PC-9 (cell line): ENCODE results near the gene DICER1. TPM values are rescaled to one million over a fixed set of nuclear protein-coding genes. Genes with fewer than 3 reads are reported as not detected.

Source experiments
- BruUV-seq: library from RNA; stranded (reverse); fragments of 400-500 nt; replicated peaks from 2 replicates; lab custom pipeline; 2021; lab: Mats Ljungman, UMichigan
- CTCF ChIA-PET: fragments of 300-600 bp; sonication (Branson Sonifier 250); formaldehyde crosslinking; loops from one replicate; lab custom pipeline; 2022; ENCODE audit warnings: antibody characterized with exemption; lab: Charles Lee
- POLR2A ChIA-PET: fragments of 300-600 bp; sonication (Branson Sonifier 250); formaldehyde crosslinking; loops from one replicate; lab custom pipeline; 2022; ENCODE audit warnings: antibody characterized with exemption; ENCODE audit not compliant: unreplicated experiment; lab: Charles Lee
- DNase-seq, 2 experiments: peaks; one replicate each; pipeline versions ENCODE4 v3.0.0 to v3.0.0-alpha.2; 2015 to 2022; ENCODE audit warnings: mixed read lengths in 1 of 2
- H2AFZ ChIP-seq: fragments of 200-600 bp; sonication (generic); 2 replicates; pipeline ENCODE4 v1.8.1; 2017; ENCODE audit warnings: antibody characterized with exemption
- H3F3A ChIP-seq: fragments of 200-600 bp; sonication (generic); 2 replicates; pipeline ENCODE4 v1.8.1; 2017; ENCODE audit warnings: antibody characterized with exemption, mild to moderate bottlenecking, low read depth; ENCODE audit not compliant: insufficient read depth
- H3K27ac ChIP-seq: fragments of 200-600 bp; sonication (generic); 2 replicates; pipeline ENCODE4 v1.6.1; 2016; ENCODE audit warnings: mixed run types
- H3K27me3 ChIP-seq: fragments of 200-600 bp; sonication (generic); 2 replicates; pipeline ENCODE4 v1.6.1; 2016; ENCODE audit warnings: low read depth, mixed run types; ENCODE audit not compliant: insufficient read depth
- H3K36me3 ChIP-seq: fragments of 200-600 bp; sonication (generic); 2 replicates; pipeline ENCODE4 v1.6.1; 2016; ENCODE audit warnings: low read depth, mixed run types
- H3K4me1 ChIP-seq: fragments of 200-600 bp; sonication (generic); replicated peaks from 2 replicates; pipeline ENCODE4 v1.6.1; 2016; ENCODE audit warnings: mixed run types; ENCODE audit not compliant: insufficient read depth
- H3K4me2 ChIP-seq: fragments of 200-600 bp; sonication (generic); 2 replicates; pipeline ENCODE4 v1.6.1; 2017; ENCODE audit warnings: mixed run types
- H3K4me3 ChIP-seq: fragments of 200-600 bp; sonication (generic); 2 replicates; pipeline ENCODE4 v1.6.1; 2016; ENCODE audit warnings: mixed run types
- H3K79me2 ChIP-seq: fragments of 200-600 bp; sonication (generic); 2 replicates; pipeline ENCODE4 v1.6.1; 2017; ENCODE audit warnings: low read depth, mixed run types
- H3K9me2 ChIP-seq: fragments of 200-600 bp; sonication (generic); 2 replicates; pipeline ENCODE4 v1.8.1; 2017; ENCODE audit warnings: mild to moderate bottlenecking; ENCODE audit not compliant: insufficient read depth
- H3K9me3 ChIP-seq: fragments of 200-600 bp; sonication (generic); 2 replicates; pipeline ENCODE4 v1.8.1; 2016; ENCODE audit warnings: low read depth; ENCODE audit not compliant: insufficient read depth
- H4K20me1 ChIP-seq: fragments of 200-600 bp; sonication (generic); 2 replicates; pipeline ENCODE4 v1.8.1; 2017; ENCODE audit not compliant: insufficient read depth
- EZH2 ChIP-seq: fragments of 200-600 bp; sonication (generic); IDR thresholded peaks from 2 replicates; pipeline ENCODE4 v1.8.0; 2017; ENCODE audit warnings: antibody characterized with exemption, low read depth
- intact Hi-C: fragments of 100-400 bp; cut with micrococcal nuclease; formaldehyde crosslinking; loops from one replicate; pipeline ENCODE4 v1.10.0; 2022; ENCODE audit not compliant: unreplicated experiment
- total RNA-seq: library from RNA; stranded (reverse); gene quantifications from 2 replicates; pipeline ENCODE4 v1.2.3, GENCODE V29; 2021
- TF ChIP-seq, protein P1 (sequence below): fragments of 200-600 bp; sonication (generic); conservative IDR thresholded peaks from 2 replicates; pipeline ENCODE4 v1.6.1; 2017; ENCODE audit warnings: mixed run types, antibody characterized with exemption, mild to moderate bottlenecking, moderate library complexity

Gene DICER1
- total RNA-seq, 1 experiment from 2014 or later, result 15.1 TPM

DNA sequence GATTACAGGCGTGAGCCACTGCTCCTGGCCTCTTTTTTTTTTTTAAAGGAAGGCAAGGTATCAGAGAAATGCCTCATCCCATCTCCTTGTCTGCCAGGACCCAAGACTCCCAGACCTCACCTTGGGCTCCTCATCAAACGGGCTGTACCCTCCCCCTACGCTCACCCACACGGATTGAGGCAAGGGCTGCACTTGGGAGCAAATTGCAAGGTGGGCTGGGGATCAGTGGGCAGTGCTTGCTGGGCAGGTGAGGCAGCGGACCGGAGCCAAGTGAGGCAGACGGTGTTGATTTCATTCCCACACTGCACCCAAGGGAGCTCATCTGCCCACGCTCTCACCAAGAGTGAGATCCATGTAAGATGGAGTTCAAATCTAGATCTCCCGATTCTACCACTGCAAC lies 41.0 kb upstream of the DICER1 start:
- Histone ChIP-seq H3K9me3 (no peaks in the 10 kb centered on the region), H3K4me2 (no peak overlapping the region), H4K20me1 (no peaks in the 10 kb centered on the region), H3F3A (peaks cover 9% of the 10 kb centered on the region; the same call in 1 of the 2 replicates), H3K27ac (no peak overlapping the region), H3K27me3 (no peaks in the 10 kb centered on the region), H3K36me3 (no peaks in the 10 kb centered on the region), H3K4me1 (peaks cover 18% of the 10 kb centered on the region), H2AFZ (no peak overlapping the region), H3K9me2 (no peaks in the 10 kb centered on the region), H3K79me2 (no peaks in the 10 kb centered on the region), H3K4me3 (no peak overlapping the region)
- BruUV-seq, result no TSS peak
- ChIA-PET POLR2A (interaction anchor here (0.5 kb wide), 1 partner anchor 1117 kb away, joined by 3 read pairs; the partner anchor contains the start of genes DDX24 and IFI27L1), CTCF (no interaction called here)
- DNase-seq, result no peak
- intact Hi-C loops, result no loop called here
- TF ChIP-seq, protein P1, sequence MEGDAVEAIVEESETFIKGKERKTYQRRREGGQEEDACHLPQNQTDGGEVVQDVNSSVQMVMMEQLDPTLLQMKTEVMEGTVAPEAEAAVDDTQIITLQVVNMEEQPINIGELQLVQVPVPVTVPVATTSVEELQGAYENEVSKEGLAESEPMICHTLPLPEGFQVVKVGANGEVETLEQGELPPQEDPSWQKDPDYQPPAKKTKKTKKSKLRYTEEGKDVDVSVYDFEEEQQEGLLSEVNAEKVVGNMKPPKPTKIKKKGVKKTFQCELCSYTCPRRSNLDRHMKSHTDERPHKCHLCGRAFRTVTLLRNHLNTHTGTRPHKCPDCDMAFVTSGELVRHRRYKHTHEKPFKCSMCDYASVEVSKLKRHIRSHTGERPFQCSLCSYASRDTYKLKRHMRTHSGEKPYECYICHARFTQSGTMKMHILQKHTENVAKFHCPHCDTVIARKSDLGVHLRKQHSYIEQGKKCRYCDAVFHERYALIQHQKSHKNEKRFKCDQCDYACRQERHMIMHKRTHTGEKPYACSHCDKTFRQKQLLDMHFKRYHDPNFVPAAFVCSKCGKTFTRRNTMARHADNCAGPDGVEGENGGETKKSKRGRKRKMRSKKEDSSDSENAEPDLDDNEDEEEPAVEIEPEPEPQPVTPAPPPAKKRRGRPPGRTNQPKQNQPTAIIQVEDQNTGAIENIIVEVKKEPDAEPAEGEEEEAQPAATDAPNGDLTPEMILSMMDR, result no peak
- no peak for TF ChIP-seq EZH2

DNA sequence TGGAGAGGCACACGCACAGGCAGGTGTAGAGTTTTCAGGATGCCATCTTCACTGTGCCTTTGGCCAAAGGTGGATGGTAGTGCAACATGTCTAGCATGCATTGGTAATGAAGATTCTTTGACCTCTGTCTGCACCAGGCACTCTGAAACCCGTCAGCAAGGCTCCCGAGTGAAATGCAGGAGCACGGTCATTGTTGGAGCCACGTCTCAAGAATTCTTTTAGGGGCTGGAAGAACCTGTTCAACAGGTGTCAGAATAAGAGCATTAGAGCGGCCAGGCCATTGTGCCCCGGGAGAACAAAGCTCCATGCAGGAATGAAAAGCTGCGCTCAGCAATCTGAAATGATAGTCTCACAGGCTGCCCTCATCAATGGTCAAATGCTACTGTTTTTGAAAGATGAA lies 40.2 kb upstream of the DICER1 start:
- H4K20me1 ChIP-seq, result no peaks in the 10 kb centered on the region
- H3K36me3 ChIP-seq, result no peaks in the 10 kb centered on the region
- TF ChIP-seq EZH2, result no peak
- TF ChIP-seq, protein P1, result no peak
- H3K27ac ChIP-seq, result peak overlapping the region; percentile 59
- peak overlapping the region; percentile 63 for H3K4me2 ChIP-seq
- no peaks in the 10 kb centered on the region for H3K79me2 ChIP-seq
- H3K4me3 ChIP-seq, result no peak overlapping the region
- ChIA-PET CTCF (no interaction called here), POLR2A (interaction anchor here (0.5 kb wide), 1 partner anchor 1116 kb away, joined by 3 read pairs; the partner anchor contains the start of genes DDX24 and IFI27L1)
- BruUV-seq, result no TSS peak
- H3K9me3 ChIP-seq, result no peaks in the 10 kb centered on the region
- DNase-seq, result peak; percentile 52 to 87
- intact Hi-C loops, result loop anchor here (2.0 kb wide), 1 partner anchor 67 kb away; no protein-coding TSS in a partner anchor
- H3K9me2 ChIP-seq, result no peaks in the 10 kb centered on the region
- peaks cover 18% of the 10 kb centered on the region for H3K4me1 ChIP-seq
- H2AFZ ChIP-seq, result no peak overlapping the region
- H3F3A ChIP-seq, result peaks cover 9% of the 10 kb centered on the region; the same call in 1 of the 2 replicates
- H3K27me3 ChIP-seq, result no peaks in the 10 kb centered on the region

DNA sequence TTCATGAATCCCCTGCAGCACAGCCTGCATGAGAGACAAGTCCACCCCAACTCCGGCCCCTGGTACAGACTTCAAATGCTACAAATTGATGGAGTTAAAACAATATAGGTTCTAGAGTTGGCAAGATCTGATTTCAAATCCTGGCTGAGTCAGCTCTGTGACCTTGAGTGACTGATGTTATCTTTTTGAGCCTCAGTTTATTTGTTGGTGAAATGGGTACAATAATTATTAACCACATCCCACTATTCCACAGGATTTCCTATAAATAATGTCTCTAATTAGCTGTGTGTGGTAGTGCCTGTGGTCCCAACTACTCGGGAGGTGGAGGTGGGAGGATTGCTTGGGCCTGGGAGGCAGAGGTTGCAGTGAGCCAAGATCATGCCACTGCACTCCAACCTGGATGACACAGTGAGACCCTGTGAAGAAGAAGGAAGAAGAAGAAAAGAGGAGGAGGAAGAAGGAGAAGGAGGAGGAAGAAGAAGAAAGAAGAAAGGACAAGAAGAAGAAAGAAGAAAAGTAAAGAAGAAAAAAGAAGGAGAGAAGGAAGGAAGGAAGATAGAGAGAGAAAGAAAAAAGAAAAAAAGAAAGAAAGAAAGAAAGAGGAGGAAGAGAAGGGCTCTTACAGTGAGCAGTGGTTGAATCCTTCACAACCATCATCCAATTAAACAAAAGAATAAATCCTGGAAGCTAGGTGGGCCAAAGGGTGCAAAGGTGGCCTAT lies 39.7 kb upstream of the DICER1 start:
- POLR2A ChIA-PET, result no interaction called here

More for the DNA sequence above, 39.7 kb upstream of the DICER1 start:
- no peaks in the 10 kb centered on the region for H3K9me2 ChIP-seq
- no peak overlapping the region for H3K4me3 ChIP-seq
- no peaks in the 10 kb centered on the region for H3K79me2 ChIP-seq
- TF ChIP-seq EZH2, result no peak
- TF ChIP-seq, protein P1, result no peak
- CTCF ChIA-PET, result no interaction called here
- no peaks in the 10 kb centered on the region for H4K20me1 ChIP-seq
- H3K27ac ChIP-seq, result peak overlapping the region; percentile 59
- H3K9me3 ChIP-seq, result no peaks in the 10 kb centered on the region
- H3K4me1 ChIP-seq, result peaks cover 18% of the 10 kb centered on the region
- no peaks in the 10 kb centered on the region for H3K27me3 ChIP-seq
- H3F3A ChIP-seq, result peaks cover 9% of the 10 kb centered on the region; the same call in 1 of the 2 replicates
- no peak overlapping the region for H2AFZ ChIP-seq
- H3K36me3 ChIP-seq, result no peaks in the 10 kb centered on the region
- no TSS peak for BruUV-seq
- DNase-seq, result no peak
- H3K4me2 ChIP-seq, result peak overlapping the region; percentile 63
- intact Hi-C loops, result loop anchor here (2.0 kb wide), 1 partner anchor 68 kb away; no protein-coding TSS in a partner anchor
